HG03354 (cell line): ENCODE measurements around the gene UROC1.

Experiments
- ATAC-seq: cut with Tn5 transposase; IDR thresholded peaks from one replicate; pipeline ENCODE4 v1.9.1; 2021; ENCODE audit warnings: mild to moderate bottlenecking; ENCODE audit not compliant: unreplicated experiment, poor library complexity, severe bottlenecking

Gene UROC1

DNA sequence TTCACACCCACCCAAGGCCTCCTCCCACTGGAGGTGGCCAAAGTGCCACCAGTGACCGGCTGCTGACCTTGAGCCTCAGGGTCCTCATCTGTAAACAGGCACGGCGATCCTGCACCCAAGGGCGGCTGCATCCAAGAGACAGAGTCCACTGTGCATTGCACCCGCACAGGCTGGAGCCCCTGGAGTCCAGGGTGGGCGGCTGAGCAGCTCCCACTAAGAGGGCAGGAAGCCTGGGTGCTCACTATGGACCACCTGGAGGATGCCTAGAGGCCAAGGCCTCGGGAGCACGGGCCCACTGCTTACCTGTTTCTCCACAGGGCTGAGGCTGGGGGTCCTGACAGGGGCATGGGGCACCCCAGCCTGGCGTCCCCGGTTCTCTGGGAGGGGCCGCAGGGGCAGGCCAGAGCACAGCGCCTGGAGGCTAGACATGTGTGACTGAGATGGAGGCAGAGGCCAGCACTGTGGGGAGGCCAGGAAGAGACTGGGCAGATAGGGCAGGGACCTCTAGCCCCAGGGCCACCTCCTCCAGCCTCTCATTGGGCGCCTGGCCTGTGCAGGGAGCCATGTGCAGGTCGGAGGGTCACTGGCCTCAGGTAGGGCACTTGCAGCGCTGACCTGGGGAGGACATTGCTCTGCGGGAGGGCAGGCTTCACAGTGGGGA, at the start of gene UROC1:
TSS of gene UROC1 (minus strand) at position 483 of the 661 bp plus-strand sequence. CDS start at position 429, 54 bp downstream.
- ATAC-seq, result no peak

DNA sequence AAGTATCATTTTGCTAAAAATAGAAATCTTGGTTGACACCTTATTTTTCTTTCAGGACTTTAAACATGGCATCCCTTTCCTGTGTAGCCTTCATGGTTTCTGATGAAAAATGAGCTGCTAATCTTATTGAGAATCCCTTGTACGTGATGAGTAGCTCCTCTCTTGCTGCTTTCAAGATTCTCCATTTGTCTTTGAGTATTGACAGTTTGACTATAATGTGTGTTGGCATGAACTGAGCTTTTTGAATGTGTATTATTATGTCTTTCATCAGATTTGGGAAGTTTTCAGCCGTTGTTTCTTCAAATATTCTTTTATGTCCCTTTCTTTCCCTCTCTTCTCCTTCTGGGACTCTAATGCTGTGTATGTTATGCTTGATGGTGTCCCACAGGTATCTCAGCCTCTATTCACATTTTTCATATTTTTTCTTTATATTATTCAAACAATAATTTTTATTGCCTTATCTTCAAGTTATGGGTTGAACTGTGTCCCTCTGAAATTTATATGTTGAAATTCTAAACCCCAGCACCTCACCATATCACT, 45.2 kb upstream of the UROC1 start:
- ATAC-seq, result no peak

DNA sequence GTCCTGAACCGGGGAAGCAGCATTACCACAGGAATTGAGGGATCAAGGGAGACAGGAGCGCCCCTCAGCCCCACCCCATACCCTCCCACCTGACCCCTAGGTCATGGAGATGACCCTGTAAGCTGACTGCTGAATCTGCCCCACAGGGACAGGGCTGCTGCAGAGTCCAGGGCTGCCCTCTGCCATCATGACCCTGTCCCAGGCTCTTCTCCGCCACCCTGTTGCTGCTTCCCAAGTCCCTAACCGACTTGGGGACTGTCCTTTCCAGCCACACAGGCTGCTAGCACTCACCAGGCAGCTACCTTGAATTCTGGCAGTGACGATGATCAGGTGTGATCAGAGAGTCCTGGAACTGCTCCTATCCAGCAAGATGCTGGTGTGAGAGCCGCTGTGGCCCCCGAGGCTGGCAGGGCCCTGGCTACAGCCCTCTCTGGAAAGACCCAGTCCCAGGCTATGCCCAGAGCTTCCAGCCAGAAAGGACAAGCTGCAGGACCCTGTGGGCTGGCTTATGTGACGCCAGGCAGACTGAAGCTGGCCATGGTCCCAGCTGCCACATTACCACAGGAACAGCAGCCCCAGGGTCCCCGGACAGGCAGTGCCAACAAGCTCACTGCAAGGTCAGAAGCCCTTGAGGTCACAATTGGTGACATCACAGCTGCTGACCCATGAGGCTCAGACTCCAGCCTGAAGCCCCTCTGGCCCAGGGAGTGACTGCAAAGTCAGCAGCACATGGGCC, 40.9 kb upstream of the UROC1 start, which contains the start of gene C3orf22:
TSS of gene C3orf22 (minus strand) at position 597 of the 736 bp plus-strand sequence. CDS start 5,542 bp downstream, outside the sequence.
- no peak for ATAC-seq

DNA sequence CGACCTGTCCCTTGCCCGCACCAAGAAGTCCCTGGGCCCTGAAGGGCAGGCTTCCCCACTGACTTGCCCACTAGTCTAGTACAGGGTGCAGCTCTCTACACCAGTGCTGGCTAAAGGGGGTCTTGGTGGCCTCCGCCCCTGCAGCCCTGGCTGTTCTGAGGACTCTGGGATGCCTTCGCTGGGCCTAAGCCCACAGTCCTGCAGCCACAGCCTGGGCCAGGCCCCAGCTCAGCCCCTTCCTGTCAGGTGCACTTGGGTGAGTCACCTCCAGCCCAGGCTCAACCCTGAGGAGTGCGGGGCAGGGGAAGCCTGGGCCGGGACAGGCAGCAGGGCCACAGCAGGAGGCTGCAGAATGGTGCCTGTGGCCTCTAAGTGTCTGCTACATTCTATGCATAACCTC, 40.2 kb upstream of the UROC1 start:
- no peak for ATAC-seq

DNA sequence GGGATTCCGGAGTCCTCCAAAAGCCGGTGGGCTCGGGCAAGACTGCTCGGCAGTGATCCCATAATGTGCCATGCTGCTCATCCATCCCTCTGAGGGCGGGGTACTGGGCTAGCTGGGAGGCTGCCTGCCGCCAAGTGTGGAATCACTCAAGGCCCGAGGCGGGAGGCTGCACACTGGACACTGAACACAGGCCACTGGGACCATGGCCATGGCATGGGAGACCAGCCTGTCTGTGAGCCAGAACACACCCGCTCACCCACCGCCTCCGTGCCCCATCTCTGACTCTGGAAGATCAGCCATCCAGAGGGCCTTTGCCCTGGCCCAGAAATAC, 39.8 kb upstream of the UROC1 start:
- no peak for ATAC-seq

DNA sequence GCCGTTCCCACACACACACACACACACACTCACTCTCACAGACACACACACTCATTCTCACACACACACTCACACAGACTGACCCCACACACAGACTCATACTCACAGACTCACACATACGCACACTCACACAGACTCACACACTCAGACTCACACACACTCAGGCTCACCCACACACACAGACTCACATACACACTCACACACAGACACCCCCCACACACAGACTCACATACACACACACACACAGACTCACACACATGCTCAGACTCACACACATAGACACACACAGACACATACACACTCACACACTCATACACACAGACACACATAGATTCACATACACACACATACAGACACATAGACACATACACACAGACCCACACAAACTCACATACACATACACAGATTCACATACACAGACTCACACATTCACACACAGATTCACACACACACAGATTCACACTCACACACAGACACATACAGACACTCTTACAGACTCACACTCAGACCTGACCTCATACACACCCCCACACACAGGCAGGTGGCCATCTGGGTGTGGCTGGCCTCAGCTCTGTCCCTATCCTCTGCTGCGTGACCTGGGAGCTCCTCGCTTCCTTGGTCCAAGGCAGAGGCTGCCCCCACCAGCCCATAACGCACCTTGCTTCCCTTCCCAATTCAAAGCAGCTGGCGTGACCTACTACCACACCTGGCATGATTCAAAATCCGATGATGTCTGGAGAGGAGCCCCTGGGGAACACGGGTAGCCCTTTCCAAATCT, 39.3 kb upstream of the UROC1 start:
- no peak for ATAC-seq

DNA sequence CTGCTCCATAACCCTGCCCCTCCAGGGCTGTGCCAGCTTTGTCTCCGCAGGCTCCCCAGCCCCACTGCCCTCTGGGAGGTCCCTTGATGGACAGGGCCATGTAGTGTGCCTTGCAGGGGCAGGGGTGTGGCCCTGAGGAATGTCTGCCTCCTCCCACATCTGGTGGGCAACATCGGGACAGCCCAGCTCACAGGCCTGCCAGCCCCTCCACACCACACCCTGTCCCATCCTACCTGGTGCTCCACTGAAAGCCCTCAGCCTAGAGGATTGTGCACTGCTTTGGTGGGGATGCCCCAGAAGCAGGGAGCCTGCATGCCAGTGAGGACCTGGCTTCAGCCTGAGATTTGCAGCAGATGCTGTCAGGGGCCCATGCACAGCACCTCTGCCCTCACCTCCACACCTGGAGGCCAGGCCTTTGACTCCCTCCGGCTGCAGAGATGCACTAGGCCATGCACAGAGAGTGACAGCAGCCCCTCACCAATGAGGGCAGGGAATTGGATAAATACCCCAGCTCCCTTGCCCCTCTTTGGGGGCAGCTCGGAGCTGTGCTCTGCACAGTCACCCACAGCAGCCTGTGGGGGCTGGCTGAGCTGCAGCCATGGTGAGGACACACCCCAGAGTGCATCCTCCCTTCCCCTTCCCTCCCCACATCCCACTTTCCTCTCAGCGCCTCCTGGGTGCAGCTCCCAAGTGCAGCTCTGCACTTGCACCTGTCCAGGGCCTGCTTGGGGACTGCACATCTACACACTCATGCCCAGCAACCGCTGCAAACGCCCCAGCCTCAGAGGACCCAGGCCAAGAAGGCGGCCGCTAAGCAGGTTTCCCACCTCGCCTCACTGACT, 38.4 kb upstream of the UROC1 start:
- ATAC-seq, result no peak

DNA sequence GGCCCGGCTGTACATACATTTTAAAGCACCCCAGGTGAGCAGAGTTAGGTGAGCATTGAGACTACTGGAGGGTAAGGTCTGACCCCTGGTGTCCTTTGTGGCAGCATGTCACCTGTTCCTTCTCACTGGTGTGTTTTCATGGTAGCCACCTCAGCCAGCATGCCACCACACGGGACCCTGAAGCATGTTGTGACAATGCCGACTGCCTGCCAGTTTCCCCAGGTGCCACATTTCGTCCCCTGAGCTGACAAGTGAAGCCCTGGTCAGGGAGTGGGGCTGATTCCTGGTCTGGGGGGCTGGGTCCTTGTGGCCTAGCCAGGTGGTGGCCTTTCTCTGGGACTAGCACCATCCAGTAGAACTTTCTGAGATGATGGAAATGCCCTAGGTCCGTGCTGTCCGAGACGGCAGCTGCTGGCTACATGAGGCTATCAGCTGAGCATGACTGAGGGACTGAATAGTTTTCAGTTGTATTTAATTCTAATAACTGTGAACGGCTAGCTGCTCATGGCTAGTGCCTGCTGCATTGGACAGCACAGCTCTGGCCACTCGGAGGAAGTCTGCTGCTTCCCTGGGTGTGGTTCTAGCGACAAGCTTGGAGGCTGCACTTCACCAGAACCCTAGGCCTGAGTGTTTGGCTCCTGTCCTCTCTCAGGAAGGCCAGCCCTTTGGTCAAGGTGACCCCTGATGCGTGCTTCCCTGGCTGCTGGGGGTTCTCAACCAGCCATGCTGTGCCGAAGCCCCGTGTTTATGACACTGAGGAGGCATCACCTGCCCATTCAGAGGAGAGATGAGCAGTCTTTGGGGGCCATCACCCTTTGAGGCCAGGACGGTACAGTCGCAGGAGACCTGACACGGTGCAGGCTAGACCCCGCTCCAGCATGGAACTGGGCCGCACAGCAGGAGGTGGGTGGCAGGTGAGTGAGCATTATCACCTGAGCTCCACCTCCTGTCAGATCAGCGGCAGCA, 37.3 kb upstream of the UROC1 start:
- ATAC-seq, result no peak

DNA sequence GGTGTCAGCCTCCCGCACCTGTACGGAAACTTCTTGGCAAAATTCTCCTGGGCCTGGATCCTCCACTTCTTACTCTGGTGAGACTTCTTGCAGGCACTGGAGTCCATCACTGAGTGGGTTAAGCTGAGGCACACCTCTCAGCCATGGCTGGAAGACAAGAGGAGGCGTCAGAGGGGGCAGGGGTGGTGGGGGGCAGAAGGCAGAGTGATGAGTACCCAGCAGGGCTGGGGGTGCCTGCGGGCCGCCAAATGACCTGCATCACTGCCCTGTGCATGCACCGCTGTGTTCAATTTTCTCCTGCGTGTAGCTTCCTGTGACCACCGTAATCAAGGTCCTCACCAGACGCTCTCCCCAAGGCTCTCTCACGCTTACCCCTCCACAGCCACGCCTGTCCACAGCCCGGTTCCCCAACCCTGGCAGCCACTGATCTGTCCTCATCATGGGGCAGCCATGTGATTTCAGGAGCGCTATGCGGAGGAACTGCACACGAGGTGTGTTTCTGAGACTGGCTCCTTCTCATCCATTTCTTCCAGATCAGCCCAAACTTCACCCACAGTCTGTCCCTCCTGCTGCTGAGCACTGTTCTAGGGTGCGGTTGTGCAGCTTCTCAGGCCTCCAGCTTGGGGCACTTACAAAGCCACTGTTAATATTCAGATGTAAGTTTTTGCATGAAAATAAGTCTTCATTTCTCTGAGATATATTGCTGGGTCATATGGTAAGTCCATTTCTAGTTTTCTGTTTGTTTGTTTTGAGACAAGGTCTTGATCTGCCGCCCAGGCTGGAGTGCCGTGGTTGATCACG, 35.9 kb upstream of the UROC1 start:
- ATAC-seq, result no peak

DNA sequence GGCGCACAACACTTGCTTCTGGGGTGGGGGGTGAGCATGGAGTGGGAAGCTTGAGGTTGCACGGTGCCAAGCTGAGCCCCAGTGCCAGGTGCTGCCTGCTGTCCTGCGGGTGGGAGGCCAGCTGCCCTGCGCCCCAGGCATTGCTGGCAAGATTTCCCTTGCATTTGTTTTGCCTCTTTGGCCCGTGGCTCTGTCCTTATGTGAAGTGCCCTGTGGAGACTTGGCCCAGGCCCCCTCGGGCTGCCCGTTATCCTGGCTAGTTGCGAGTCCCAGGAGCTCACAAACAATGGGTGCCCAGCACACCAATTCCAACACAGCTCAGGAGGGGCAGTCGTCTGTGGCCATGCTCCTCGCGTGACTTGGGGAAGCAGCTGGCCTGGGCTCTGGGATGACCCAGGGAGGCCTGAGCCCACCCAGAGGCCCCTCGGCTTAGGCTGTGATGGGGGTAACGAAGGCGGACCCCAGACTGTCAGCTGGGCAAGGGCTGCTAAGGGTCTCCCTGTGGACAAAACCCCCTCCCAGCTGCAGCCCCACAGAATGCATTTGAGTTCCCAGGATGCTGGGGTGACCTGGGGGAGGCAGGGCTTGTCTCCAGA, 35.2 kb upstream of the UROC1 start:
- no peak for ATAC-seq

DNA sequence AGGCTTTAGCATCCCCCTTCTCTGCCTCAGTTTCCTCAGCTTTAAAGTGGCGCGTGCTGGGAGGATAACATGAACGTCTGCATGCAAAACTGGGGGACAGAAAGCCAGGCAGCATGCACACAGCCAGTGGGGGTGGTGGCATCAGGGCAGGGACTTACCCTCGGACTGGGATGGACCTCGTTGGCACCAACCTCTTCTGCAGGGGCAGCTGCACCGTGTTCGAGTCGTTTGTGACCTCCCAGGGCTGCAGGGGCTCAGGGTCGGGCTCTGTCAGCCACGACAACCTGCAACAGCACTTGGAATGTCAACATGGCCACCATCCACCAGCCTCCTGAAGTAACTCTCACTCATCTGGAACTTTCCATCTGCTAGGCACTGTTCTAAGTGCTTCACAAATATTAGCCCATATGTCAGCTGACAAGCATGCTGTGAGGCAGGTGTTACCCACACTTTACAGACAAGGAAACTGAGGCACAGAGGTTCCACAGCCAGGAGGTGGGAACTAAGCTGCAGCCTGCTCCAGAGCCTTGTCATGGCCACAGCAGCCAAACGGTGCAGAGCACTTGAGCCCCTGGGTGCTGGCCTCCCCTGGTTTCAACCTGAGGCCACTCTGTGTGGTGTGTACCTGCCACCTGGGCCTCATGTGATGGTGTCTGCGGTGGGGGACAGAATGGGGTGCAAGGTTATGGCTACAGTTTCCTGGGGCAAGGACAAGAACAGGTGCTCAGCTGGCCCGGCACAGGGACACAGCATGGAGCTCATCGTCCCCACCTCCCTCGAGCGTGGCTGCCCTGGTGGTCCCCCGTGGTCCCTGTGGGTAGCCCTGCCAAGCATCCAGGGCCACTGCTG, 34.5 kb upstream of the UROC1 start:
- no peak for ATAC-seq

DNA sequence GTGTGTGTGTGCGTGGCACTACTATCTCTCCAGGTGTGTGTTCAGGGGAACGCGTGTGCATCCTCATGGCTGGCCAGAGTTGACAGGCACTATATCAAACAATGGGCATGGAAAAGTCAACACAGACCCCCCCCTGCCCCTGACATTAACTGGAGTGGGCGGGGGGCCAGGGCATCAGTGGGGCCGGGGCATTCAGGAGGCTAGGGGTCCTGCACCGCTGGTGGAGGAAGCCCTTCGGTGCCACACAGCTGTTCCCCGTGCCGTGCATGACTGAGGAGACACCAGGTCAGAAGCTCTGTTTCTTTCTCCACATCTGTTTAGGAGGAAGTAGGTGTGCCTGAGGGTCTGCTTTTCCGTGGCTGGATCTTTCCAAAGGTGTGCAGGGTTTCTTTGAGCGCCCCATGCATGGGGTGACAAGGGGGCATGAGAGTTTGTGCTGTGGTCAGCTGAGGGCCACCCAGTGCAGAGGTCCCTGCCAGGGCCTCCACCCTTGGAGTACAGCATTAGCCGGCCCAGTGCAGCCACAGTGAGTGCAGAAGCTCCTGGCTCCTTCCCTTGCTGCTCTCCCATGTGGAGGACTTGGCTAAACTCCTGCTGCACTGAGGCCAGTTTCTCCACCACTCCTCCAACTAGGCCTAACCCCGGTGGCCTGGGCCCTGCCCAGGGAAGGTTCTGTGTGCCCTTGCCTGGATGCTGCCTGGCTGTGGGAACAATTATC, 33.7 kb upstream of the UROC1 start:
- ATAC-seq, result no peak

DNA sequence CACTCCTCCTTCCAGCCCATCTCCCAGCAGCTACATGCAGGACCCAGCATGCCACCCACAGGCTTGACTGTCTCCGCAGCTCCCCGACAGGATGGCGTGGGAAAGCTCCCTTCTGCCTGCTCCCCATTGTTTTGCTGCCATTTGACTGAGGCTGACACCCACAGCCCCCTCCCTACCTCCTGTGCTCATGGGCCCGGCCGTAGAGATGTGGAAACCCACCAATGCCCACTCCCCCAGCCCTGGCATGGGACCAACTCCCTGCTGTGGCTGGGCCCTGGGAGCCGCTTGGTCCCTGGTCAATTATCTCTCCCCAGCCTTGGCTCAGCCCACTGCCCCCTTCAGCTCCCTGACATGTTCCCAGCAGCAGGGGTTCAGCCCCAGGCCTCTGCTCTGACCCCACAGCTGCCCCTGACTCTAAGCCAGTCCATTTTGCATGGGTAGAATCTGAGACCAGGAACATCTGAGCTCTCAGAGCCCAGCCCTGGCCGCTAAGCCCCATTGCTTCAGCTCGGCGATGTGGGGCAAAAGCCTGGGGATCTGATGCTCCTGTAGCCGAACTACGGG, 33.0 kb upstream of the UROC1 start:
- no peak for ATAC-seq

DNA sequence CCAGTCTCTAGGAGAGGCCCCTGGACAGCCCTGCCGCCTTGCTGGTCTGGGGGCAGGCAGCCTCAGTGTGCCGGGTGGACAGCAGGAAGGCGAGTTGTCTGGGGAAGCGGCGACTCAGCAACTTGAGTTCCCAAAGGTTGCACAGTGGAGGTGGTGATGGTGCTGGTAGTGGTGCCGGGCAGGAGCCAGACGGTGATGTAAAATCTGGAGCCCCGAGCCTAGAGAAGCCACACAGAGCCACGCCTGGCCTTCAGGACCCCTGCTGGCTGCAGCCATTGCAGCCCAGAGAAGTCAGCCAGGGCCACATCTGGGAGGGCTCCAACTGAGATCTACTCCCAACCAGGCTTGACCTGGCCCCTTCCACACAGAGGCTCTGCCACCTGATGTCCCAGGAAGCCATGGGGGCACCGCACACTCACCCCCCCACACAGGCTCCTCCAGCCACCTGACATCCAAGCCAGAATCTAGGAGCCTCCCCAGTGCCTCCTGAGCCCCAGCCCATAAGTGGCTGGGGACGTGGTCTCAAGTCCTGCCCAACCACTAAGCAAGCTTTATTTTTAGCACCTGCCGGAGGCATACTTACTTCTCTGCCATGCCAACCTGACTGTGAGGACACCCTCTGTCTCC, 32.4 kb upstream of the UROC1 start:
- no peak for ATAC-seq
